A549 (cell line): ENCODE measurements around the gene GPC1.

ENCODE experiments used
- EHMT2 ChIP-seq: fragments of 200-600 bp; sonication (generic); IDR thresholded peaks from 2 replicates; pipeline ENCODE4 v1.6.1; 2016; ENCODE audit warnings: antibody characterized with exemption, low read depth, mild to moderate bottlenecking, moderate library complexity
- EP300 ChIP-seq, 2 experiments: fragments of >200 bp; sonication (Bioruptor Twin); formaldehyde crosslinking; IDR thresholded peaks; 2 replicates in 1 of 2; 3 replicates in 1 of 2; pipeline ENCODE4 v1.6.1; 2016 to 2017
- HOXA7 ChIP-seq: fragments of 250-450 bp; sonication (Bioruptor Pico); IDR thresholded peaks from 2 replicates; pipeline ENCODE4 v1.5.0; 2020; ENCODE audit warnings: mild to moderate bottlenecking, moderate library complexity
- JUN ChIP-seq, 2 experiments: fragments of >200 bp; sonication (Bioruptor Twin); formaldehyde crosslinking; IDR thresholded peaks; 2 replicates in 1 of 2; 3 replicates in 1 of 2; pipeline ENCODE4 v1.6.1; 2016 to 2017
- KDM1A ChIP-seq: fragments of 200-600 bp; sonication (generic); IDR thresholded peaks from 2 replicates; pipeline ENCODE4 v1.6.1; 2016; ENCODE audit warnings: low read depth, mild to moderate bottlenecking
- MYC ChIP-seq: IDR thresholded peaks from 2 replicates; pipeline ENCODE4 v1.6.1; 2012; ENCODE audit warnings: mild to moderate bottlenecking, inconsistent platforms, low read length, improper control_type of control experiment, borderline replicate concordance
- POLR2A ChIP-seq: IDR thresholded peaks from 2 replicates; pipeline ENCODE4 v1.6.1; 2012; ENCODE audit warnings: mild to moderate bottlenecking, low read length
- TP53 ChIP-seq: fragments of 250-450 bp; sonication (Bioruptor Pico); IDR thresholded peaks from 2 replicates; pipeline ENCODE4 v1.5.0; 2021; ENCODE audit warnings: mild to moderate bottlenecking, moderate library complexity
- TF ChIP-seq, protein P1 (sequence below): fragments of >200 bp; sonication (Bioruptor Twin); formaldehyde crosslinking; IDR thresholded peaks from 3 replicates; pipeline ENCODE4 v1.5.1; 2016
- TF ChIP-seq, protein P2 (sequence below): IDR thresholded peaks from 2 replicates; pipeline ENCODE4 v1.6.1; 2012

DNA sequence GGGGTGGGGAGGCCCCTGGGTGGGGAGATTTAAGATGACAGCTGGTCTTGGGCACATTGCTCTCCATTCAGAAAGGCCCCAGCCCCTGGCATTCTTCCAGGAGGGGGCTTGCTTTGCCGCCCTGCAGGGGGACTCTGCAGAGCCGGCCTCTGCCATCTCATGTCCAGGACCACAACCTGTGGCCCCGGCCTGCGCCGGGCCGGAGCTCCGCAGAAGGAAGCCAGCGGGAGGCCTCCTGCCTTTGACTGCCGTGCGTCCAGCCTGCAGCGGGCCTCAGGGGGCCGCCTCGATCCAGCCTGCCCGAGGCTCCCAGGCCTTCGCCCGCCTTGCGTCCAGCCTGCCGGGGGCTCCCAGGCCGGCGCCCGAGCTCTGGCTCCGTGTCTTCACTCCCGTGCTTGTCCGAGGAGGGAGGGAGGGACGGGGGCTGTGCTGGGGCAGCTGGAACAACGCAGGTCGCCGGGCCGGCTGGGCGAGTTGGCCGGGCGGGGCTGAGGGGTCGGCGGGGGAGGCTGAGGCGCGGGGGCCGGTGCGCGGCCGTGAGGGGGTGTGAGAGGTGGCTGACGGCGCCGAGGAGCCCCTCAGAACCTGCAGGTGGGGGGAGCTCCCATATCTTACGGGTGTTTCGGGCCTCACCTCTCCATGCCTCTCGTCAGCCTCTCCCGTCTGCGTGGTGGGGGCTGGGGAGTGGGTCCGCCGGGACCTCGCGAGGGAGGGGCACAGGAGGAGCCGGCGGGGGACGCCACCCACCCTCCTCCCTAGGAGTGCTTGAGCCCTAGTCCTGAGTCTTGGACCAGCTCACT lies 20.4 kb downstream of the GPC1 start:
- TF ChIP-seq, protein P1, sequence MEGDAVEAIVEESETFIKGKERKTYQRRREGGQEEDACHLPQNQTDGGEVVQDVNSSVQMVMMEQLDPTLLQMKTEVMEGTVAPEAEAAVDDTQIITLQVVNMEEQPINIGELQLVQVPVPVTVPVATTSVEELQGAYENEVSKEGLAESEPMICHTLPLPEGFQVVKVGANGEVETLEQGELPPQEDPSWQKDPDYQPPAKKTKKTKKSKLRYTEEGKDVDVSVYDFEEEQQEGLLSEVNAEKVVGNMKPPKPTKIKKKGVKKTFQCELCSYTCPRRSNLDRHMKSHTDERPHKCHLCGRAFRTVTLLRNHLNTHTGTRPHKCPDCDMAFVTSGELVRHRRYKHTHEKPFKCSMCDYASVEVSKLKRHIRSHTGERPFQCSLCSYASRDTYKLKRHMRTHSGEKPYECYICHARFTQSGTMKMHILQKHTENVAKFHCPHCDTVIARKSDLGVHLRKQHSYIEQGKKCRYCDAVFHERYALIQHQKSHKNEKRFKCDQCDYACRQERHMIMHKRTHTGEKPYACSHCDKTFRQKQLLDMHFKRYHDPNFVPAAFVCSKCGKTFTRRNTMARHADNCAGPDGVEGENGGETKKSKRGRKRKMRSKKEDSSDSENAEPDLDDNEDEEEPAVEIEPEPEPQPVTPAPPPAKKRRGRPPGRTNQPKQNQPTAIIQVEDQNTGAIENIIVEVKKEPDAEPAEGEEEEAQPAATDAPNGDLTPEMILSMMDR = no peak
- TF ChIP-seq MYC (no peak), JUN (IDR thresholded peaks at IDR 0.05) (no peak), POLR2A (no peak), HOXA7 (no peak), EP300 (IDR thresholded peaks at IDR 0.05) (no peak), EHMT2 (no peak), KDM1A (no peak), TP53 (CRISPR knock-in tag) (no peak)
- TF ChIP-seq, protein P2, sequence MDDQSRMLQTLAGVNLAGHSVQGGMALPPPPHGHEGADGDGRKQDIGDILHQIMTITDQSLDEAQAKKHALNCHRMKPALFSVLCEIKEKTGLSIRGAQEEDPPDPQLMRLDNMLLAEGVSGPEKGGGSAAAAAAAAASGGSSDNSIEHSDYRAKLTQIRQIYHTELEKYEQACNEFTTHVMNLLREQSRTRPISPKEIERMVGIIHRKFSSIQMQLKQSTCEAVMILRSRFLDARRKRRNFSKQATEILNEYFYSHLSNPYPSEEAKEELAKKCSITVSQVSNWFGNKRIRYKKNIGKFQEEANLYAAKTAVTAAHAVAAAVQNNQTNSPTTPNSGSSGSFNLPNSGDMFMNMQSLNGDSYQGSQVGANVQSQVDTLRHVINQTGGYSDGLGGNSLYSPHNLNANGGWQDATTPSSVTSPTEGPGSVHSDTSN = no peak
